ENCODE data around the gene FASTK. TPM values are rescaled to one million over a fixed set of nuclear protein-coding genes. Genes with fewer than 3 reads are reported as not detected.
A peak's percentile ranks its signal among the peaks of the same experiment; 100 is the strongest.

Gene FASTK
- total RNA-seq, 1 donor from 2014 or later: 75.7 TPM

GRCh38 chr7:151065516-151065915 is 15.1 kb downstream of the FASTK start:
- Histone ChIP-seq H3K36me3 (peaks cover 64% of the 10 kb centered on the region), H3K27me3 (ENCODE audit: low read depth) (no peaks in the 10 kb centered on the region), H3K4me3 (no peak overlapping the region), H3K4me1 (peaks cover 43% of the 10 kb centered on the region), H3K9me3 (replicated peaks) (no peaks in the 10 kb centered on the region), H3K27ac (replicated peaks) (no peak overlapping the region)
- intact Hi-C loops (cut with micrococcal nuclease): no loop called here
- no peak for DNase-seq
- TF ChIP-seq, protein P1, sequence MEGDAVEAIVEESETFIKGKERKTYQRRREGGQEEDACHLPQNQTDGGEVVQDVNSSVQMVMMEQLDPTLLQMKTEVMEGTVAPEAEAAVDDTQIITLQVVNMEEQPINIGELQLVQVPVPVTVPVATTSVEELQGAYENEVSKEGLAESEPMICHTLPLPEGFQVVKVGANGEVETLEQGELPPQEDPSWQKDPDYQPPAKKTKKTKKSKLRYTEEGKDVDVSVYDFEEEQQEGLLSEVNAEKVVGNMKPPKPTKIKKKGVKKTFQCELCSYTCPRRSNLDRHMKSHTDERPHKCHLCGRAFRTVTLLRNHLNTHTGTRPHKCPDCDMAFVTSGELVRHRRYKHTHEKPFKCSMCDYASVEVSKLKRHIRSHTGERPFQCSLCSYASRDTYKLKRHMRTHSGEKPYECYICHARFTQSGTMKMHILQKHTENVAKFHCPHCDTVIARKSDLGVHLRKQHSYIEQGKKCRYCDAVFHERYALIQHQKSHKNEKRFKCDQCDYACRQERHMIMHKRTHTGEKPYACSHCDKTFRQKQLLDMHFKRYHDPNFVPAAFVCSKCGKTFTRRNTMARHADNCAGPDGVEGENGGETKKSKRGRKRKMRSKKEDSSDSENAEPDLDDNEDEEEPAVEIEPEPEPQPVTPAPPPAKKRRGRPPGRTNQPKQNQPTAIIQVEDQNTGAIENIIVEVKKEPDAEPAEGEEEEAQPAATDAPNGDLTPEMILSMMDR (IDR thresholded peaks at IDR 0.05; ENCODE audit: borderline replicate concordance): no peak

- H3K9me3 ChIP-seq (replicated peaks): no peaks in the 10 kb centered on the region
These were observed 15.6 kb downstream of the FASTK start for GRCh38 chr7:151064993-151065392.

GRCh38 chr7:151064454-151064853 is 16.2 kb downstream of the FASTK start:
- peaks cover 54% of the 10 kb centered on the region for H3K36me3 ChIP-seq
- peaks cover 54% of the 10 kb centered on the region for H3K4me1 ChIP-seq
- TF ChIP-seq, protein P1 (IDR thresholded peaks at IDR 0.05; ENCODE audit: borderline replicate concordance): no peak
- H3K27ac ChIP-seq (replicated peaks): no peak overlapping the region
- no peaks in the 10 kb centered on the region for H3K27me3 ChIP-seq (ENCODE audit: low read depth)
- no peak overlapping the region for H3K4me3 ChIP-seq
- intact Hi-C loops (cut with micrococcal nuclease): no loop called here
- no peak for DNase-seq
- H3K9me3 ChIP-seq (replicated peaks): no peaks in the 10 kb centered on the region

More at GRCh38 chr7:151064993-151065392, 15.6 kb downstream of the FASTK start:
- Histone ChIP-seq H3K27me3 (ENCODE audit: low read depth) (no peaks in the 10 kb centered on the region), H3K4me1 (peaks cover 48% of the 10 kb centered on the region), H3K4me3 (no peak overlapping the region), H3K36me3 (peaks cover 59% of the 10 kb centered on the region), H3K27ac (replicated peaks) (no peak overlapping the region)
- DNase-seq: no peak
- TF ChIP-seq, protein P1 (IDR thresholded peaks at IDR 0.05; ENCODE audit: borderline replicate concordance): no peak
- intact Hi-C loops (cut with micrococcal nuclease): no loop called here

GRCh38 chr7:151063212-151063561 is 17.4 kb downstream of the FASTK start:
- Histone ChIP-seq H3K27me3 (ENCODE audit: low read depth) (no peaks in the 10 kb centered on the region), H3K9me3 (replicated peaks) (no peaks in the 10 kb centered on the region), H3K4me3 (peak overlapping the region; percentile 93), H3K4me1 (peaks cover 65% of the 10 kb centered on the region), H3K36me3 (peaks cover 41% of the 10 kb centered on the region), H3K27ac (replicated peaks) (peak overlapping the region; percentile 67)
- TF ChIP-seq, protein P1 (IDR thresholded peaks at IDR 0.05; ENCODE audit: borderline replicate concordance): no peak
- no peak for DNase-seq
- intact Hi-C loops (cut with micrococcal nuclease): no loop called here

GRCh38 chr7:151062399-151063211 is 18.0 kb downstream of the FASTK start:
- intact Hi-C loops (cut with micrococcal nuclease): no loop called here
- Histone ChIP-seq H3K27me3 (ENCODE audit: low read depth) (no peaks in the 10 kb centered on the region), H3K36me3 (peaks cover 35% of the 10 kb centered on the region), H3K9me3 (replicated peaks) (no peaks in the 10 kb centered on the region), H3K4me1 (peaks cover 66% of the 10 kb centered on the region), H3K27ac (replicated peaks) (peak overlapping the region; percentile 67), H3K4me3 (peak overlapping the region; percentile 93)
- TF ChIP-seq, protein P1 (IDR thresholded peaks at IDR 0.05; ENCODE audit: borderline replicate concordance): no peak
- DNase-seq: no peak

Data from left ventricle myocardium inferior (tissue), 1 donor.